ENCODE measurements around the gene MTFMT.
A peak's percentile ranks its signal among the peaks of the same experiment; 100 is the strongest.
"Not testable (repeated sequence)": the region's sequence is repeated elsewhere in the genome, so short reads cannot be mapped to it uniquely, and the experiment has no call there.

MTFMT gene

GRCh38 chr15:65028921-65029735 is at the start of gene MTFMT:
Gene MTFMT (minus strand): TSS chr15:65029639. CDS start chr15:65029613, 26 bp downstream.
- in situ Hi-C loops (cut with HindIII; ENCODE audit: low sequenced_read_pairs), result no loop called here
- DNase-seq (ENCODE audit: low read depth, low spot score), result peak; percentile 79
- TF ChIP-seq CTCF (IDR thresholded peaks at IDR 0.05; ENCODE audit: low read depth, low read length), result no peak
- H3K4me3 ChIP-seq (ENCODE audit: low read depth, low read length), result peak within 1 kb of the TSS; percentile 75

- DNase-seq (ENCODE audit: low read depth, low spot score), result peak; percentile 47
- TF ChIP-seq CTCF (IDR thresholded peaks at IDR 0.05; ENCODE audit: low read depth, low read length), result peak; percentile 77
- no peak overlapping the region for H3K4me3 ChIP-seq (ENCODE audit: low read depth, low read length)
- in situ Hi-C loops (cut with HindIII; ENCODE audit: low sequenced_read_pairs), result no loop called here
Observed at GRCh38 chr15:65077981-65078352, 48.5 kb upstream of the MTFMT start.

- in situ Hi-C loops (cut with HindIII; ENCODE audit: low sequenced_read_pairs), result no loop called here
- no peak overlapping the region for H3K4me3 ChIP-seq (ENCODE audit: low read depth, low read length)
- no peak for DNase-seq (ENCODE audit: low read depth, low spot score)
- no peak for TF ChIP-seq CTCF (IDR thresholded peaks at IDR 0.05; ENCODE audit: low read depth, low read length)
Observed at GRCh38 chr15:65077291-65077980, 48.0 kb upstream of the MTFMT start.

- no peak within 1 kb of the TSS for H3K4me3 ChIP-seq (ENCODE audit: low read depth, low read length)
- DNase-seq (ENCODE audit: low read depth, low spot score), result no peak
- in situ Hi-C loops (cut with HindIII; ENCODE audit: low sequenced_read_pairs), result no loop called here
- TF ChIP-seq CTCF (IDR thresholded peaks at IDR 0.05; ENCODE audit: low read depth, low read length), result no peak
Observed at GRCh38 chr15:65076486-65077290, 47.2 kb upstream of the MTFMT start, which contains the start of gene KBTBD13. Gene KBTBD13 (plus strand): TSS chr15:65076746. CDS start chr15:65076816, 70 bp downstream.

GRCh38 chr15:65075607-65076395 is 46.4 kb upstream of the MTFMT start:
- H3K4me3 ChIP-seq (ENCODE audit: low read depth, low read length); DNase-seq (ENCODE audit: low read depth, low spot score); in situ Hi-C loops (cut with HindIII; ENCODE audit: low sequenced_read_pairs): not testable (repeated sequence)

- in situ Hi-C loops (cut with HindIII; ENCODE audit: low sequenced_read_pairs); DNase-seq (ENCODE audit: low read depth, low spot score); H3K4me3 ChIP-seq (ENCODE audit: low read depth, low read length): not testable (repeated sequence)
Observed at GRCh38 chr15:65074946-65075345, 45.5 kb upstream of the MTFMT start.

GRCh38 chr15:65072617-65073016 is 43.2 kb upstream of the MTFMT start:
- in situ Hi-C loops (cut with HindIII; ENCODE audit: low sequenced_read_pairs), result no loop called here
- no peak for TF ChIP-seq CTCF (IDR thresholded peaks at IDR 0.05; ENCODE audit: low read depth, low read length)
- DNase-seq (ENCODE audit: low read depth, low spot score), result no peak
- H3K4me3 ChIP-seq (ENCODE audit: low read depth, low read length), result no peak overlapping the region
